ENCODE data around the gene PTPRD.

GRCh38 chr9:8750639-8751051 is 1862.2 kb downstream of the PTPRD start:
- TF ChIP-seq YY1 (IDR thresholded peaks at IDR 0.05; ENCODE audit: insufficient read depth, insufficient read length) = no peak
- TF ChIP-seq ZNF274 (IDR thresholded peaks at IDR 0.05; ENCODE audit: low read depth, low read length) = no peak
- no peak for TF ChIP-seq SUZ12 (IDR thresholded peaks at IDR 0.05; ENCODE audit: extremely low read depth, insufficient read depth, insufficient read length)
